ENCODE data around the gene ZNF283.

The ZNF283 gene

DNA sequence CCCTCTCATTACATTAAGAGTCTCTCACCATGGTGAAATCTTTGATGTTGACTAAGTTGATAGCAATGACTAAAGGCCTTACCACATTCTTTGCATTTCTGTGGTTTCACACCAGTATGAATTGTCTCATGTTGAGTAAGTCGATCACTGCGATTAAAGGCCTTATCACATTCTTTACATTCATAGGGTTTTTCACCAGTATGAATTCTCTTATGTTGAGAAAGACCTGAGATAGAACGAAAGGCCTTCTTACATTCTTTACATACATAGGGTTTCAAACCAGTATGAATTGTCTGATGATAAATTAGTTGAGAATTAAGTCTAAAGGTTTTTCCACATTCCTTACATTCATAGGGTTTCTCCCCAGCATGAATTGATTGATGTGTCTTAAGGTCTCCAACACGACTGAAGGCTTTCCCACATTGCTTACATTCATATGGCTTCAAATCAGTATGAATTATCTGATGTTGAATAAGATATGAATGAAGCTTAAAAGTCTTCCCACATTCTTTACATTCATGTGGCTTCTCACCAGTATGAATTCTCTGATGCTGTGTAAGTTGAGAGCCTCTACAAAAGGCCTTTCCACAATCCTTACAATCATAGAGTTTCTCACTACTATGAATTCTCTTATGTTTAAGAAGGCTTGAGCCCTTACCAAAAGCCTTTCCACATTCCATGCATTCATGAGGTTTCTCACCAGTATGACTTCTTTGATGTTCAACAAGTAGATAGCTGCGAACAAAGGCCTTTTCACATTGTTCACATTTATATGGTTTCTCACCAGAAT, 45.6 kb downstream of the ZNF283 start:
- DNase-seq: no peak

DNA sequence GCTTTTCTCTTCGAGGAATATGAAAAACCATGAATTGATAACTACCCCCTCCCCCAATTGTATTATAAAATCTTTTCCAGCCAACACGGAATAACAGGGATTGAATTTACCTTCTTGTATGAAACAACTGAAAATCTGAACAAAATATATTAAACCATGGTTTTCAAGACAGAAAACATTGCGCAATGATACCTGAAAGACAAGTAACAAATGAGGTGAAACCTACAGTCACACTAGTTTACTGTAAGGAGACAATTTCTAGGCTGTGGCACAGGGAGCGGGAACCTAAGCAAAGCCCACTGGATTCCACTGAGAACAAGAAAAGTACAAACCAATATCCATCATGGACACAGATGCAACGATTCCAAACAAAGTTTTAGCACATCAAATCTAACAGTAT, 53.4 kb downstream of the ZNF283 start:
- DNase-seq: no peak

- DNase-seq: no peak
These were observed 56.7 kb downstream of the ZNF283 start, which contains the start of gene ZNF404 for GRCh38 chr19:43883864-43884263. TSS of gene ZNF404 (minus strand) at chr19:43883964.

GRCh38 chr19:43895727-43896308, 68.7 kb downstream of the ZNF283 start:
- no peak for DNase-seq
